HG03575 (cell line): ENCODE measurements around the gene C1orf185.

Source experiments
- ATAC-seq: cut with Tn5 transposase; IDR thresholded peaks from one replicate; pipeline ENCODE4 v1.9.1; 2021; ENCODE audit not compliant: unreplicated experiment, insufficient number of reproducible peaks, low FRiP score; ENCODE audit errors: extremely low read depth

C1orf185 gene

DNA sequence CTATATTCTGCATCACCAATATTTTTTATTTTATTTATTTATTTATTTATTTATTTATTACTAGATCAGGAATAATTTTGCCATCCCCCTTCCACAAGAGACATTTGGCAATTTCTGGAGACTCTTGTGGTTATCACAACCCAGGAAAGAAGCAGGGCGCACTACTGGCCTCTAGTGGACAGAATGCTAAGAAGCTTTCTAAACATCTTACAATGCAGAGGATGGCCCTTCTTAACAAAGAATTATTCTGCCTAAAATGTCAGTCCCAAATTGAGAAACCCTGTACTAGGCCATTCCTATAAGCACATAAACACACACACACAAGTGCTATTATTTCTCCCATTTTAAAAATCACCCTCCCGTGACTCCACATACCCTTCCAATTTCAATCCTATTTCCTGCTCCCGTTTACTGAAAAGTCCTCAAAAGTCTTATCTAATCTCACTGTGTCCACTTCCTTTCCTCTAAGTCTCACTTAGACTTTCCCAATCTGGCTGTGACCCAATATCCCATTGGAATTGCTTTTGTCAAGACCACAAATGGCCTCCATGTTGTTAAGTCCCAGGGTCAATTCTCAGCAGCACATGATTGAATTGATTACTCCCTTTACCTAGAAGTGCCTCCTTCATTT is 90.3 kb downstream of the C1orf185 start:
- no peak for ATAC-seq

DNA sequence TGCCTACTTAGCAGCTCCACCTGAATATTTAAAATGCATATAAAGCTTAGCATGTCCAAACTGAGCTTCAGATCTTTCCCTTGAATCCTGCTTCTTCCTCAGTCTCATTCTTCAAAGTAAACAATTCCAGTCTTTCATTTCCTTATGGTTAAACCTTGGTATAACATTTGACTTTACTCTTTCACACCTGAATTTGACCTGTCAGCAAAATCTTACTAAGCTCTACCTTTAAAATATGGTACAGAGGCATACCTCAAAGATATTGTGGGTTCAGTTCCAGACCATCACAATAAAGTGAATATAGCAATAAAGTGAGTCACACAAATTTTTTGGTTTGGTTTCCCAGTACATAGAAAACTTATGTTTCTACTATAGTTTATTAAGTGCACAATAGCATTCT is 91.5 kb downstream of the C1orf185 start:
- no peak for ATAC-seq
